ENCODE measurements around the gene STPG4. TPM values are rescaled to one million over a fixed set of nuclear protein-coding genes. Genes with fewer than 3 reads are reported as not detected.
A peak's percentile ranks its signal among the peaks of the same experiment; 100 is the strongest.

The STPG4 gene
- total and polyA plus RNA-seq, 2 of the 8 experiments (the other 6 are each of a cell fraction or from before 2014, with no cell fraction given): 0.28 TPM; not detected in 1

DNA sequence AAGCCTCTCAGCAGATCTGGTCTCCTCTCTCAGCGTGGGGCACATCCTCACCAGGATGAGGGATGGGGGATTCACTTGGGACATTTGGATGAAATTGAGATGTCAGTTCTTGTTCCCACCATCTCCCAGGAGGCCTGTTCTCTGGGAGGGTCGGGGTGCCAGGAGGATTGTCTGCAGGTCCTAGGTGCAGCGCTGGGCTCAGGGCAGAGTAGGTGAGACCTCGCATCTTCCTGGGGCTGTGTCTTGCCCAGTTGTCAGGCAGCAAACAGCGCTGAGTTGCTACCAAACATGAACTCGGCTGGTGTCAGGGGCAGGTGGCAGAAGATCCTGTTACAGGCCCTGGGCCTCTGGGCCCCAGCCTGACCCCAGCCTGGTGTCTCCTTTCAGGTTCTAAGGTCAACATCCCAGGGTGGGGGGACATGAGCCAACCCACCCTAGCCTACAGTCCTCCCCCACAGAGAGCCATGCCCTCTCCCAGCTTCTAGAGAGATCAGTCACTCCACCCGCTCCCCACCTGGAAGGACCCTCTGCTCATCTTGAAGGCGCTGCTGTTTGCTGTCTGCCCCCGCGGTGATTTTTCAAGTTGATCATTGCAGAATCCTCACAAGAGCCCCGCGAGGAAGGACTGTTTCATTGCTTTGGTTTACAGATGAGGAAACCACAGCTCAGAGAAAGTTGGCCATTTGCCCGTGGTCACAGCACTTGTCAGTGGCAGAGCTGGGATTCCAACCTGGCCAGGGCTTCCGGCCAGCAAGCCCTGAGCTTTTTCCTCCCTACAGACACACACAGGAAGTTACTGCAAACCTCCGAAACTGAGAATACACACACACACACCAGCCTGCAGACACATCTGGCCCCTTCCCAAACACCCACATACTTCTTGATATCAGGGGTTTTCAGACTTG lies 83.9 kb downstream of the STPG4 start:
- H3K27ac ChIP-seq (ENCODE audit: low read depth, low read length): no peak overlapping the region
- POLR2A ChIA-PET (ENCODE audit: partially characterized antibody): interaction anchor here (0.8 to 1.5 kb wide), 3 partner anchors 9 to 69 kb away, joined by 3 to 4 read pairs (median 4); no protein-coding TSS in a partner anchor
- no peaks in the 10 kb centered on the region for H4K20me1 ChIP-seq (replicated peaks in 1 of 2; ENCODE audit: control insufficient read depth in 1 of 2, insufficient read depth in 2 of 2, low read length in 2 of 2)
- peaks cover 2 to 32% (median 19%) of the 10 kb centered on the region in 4 experiments for H3K4me1 ChIP-seq (replicated peaks in 1 of 4; ENCODE audit: control insufficient read depth in 3 of 4, insufficient read depth in 4 of 4, low read length in 3 of 4)
- CTCF ChIA-PET (ENCODE audit: partially characterized antibody): interaction anchor here (1.1 to 3.1 kb wide), 7 partner anchors 13 to 252 kb away, joined by 3 to 9 read pairs (median 4); no protein-coding TSS in a partner anchor
- H4K91ac ChIP-seq (replicated peaks; ENCODE audit: insufficient read length, low read length): peak overlapping the region; percentile 79
- H3K9me3 ChIP-seq (ENCODE audit: insufficient read depth in 2 of 2, low read depth in 1 of 2, low read length in 1 of 2): no peaks in the 10 kb centered on the region
- no peak overlapping the region for H3K4ac ChIP-seq (replicated peaks; ENCODE audit: insufficient read length, low read depth, low read length)
- H2BK5ac ChIP-seq (ENCODE audit: low read depth, low read length): peak overlapping the region; percentile 96
- H3K79me2 ChIP-seq (ENCODE audit: control insufficient read depth in 1 of 2, insufficient read depth in 2 of 2, low read length in 2 of 2): no peaks in the 10 kb centered on the region
- H3K23me2 ChIP-seq (ENCODE audit: low read depth, low read length): no peaks in the 10 kb centered on the region
- no peak overlapping the region for H4K5ac ChIP-seq (ENCODE audit: insufficient read length, low read depth, low read length)
- H3K27me3 ChIP-seq (replicated peaks in 1 of 4; ENCODE audit: control insufficient read depth in 3 of 4, extremely low read depth in 1 of 4, insufficient read depth in 3 of 4, low read length in 3 of 4): no peaks in the 10 kb centered on the region
- H3K56ac ChIP-seq (replicated peaks; ENCODE audit: insufficient read length, low read depth, low read length): no peak overlapping the region
- no peak for TF ChIP-seq NANOG (IDR thresholded peaks at IDR 0.05; ENCODE audit: insufficient read depth, low read depth, low read length, poor library complexity, severe bottlenecking)
- TF ChIP-seq TEAD4 (IDR thresholded peaks at IDR 0.05; ENCODE audit: low read depth, low read length): no peak
- TF ChIP-seq RXRA (IDR thresholded peaks at IDR 0.05; ENCODE audit: insufficient read depth, low read depth, low read length): no peak
- TF ChIP-seq JUND (IDR thresholded peaks at IDR 0.05; ENCODE audit: low read length): no peak
- no peak overlapping the region for H3K4me2 ChIP-seq (ENCODE audit: insufficient read depth in 1 of 2, low read depth in 2 of 2, low read length in 2 of 2)
- H3K14ac ChIP-seq (ENCODE audit: insufficient read length): no peak overlapping the region
- H4K8ac ChIP-seq (ENCODE audit: extremely low read depth, insufficient read depth, low read length): no peak overlapping the region
- H2BK20ac ChIP-seq (ENCODE audit: low read length): peak overlapping the region; percentile 61; the same call in 1 of the 2 replicates
- H2BK15ac ChIP-seq (ENCODE audit: low read length): no peak overlapping the region
- no peak overlapping the region for H2BK120ac ChIP-seq (replicated peaks; ENCODE audit: low read depth, low read length)
- no peak overlapping the region for H3K4me3 ChIP-seq (ENCODE audit: extremely low read depth in 1 of 4, insufficient read depth in 2 of 4, low read depth in 3 of 4, low read length in 4 of 4)
- no peaks in the 10 kb centered on the region for H3K36me3 ChIP-seq (ENCODE audit: control insufficient read depth in 2 of 4, insufficient read depth in 4 of 4, low read length in 3 of 4)
- H3K23ac ChIP-seq (ENCODE audit: insufficient read length): no peak overlapping the region
- WGBS, 2 experiments (ENCODE audit: extremely low coverage in 1 of 2, insufficient coverage in 1 of 2, insufficient read length in 1 of 2, insufficient replicate concordance in 2 of 2, low coverage in 1 of 2, low lambda C conversion rate in 2 of 2, missing lambda C conversion rate in 1 of 2): 89% methylated on average over 15 of the region's 15 CpGs; no CpG with 5 or more reads in 1 of the 2 experiments
- peak overlapping the region; percentile 69 for H2AK5ac ChIP-seq (ENCODE audit: low read depth, low read length)
- FAIRE-seq (no peak), DNase-seq (ENCODE audit: low read depth in 1 of 2, low spot score in 2 of 2) (no peak)
- H3K9ac ChIP-seq (replicated peaks in 1 of 4; ENCODE audit: extremely low read depth in 1 of 4, low read depth in 3 of 4, low read length in 3 of 4): no peak overlapping the region
- no peaks in the 10 kb centered on the region for H3K79me1 ChIP-seq (ENCODE audit: low read depth, low read length)
- no peak overlapping the region for H2AFZ ChIP-seq (ENCODE audit: low read length)
- peak overlapping the region; percentile 19; the same call in 1 of the 2 replicates for H3K18ac ChIP-seq (ENCODE audit: extremely low read depth, low read length)
- peak overlapping the region; percentile 100 for H2BK12ac ChIP-seq (ENCODE audit: low read depth, low read length)

All from H1 (cell line).